Measurements from ENCODE around the gene SLC16A7.
"Not testable (repeated sequence)": the region's sequence is repeated elsewhere in the genome, so short reads cannot be mapped to it uniquely, and the experiment has no call there.

The SLC16A7 gene, protein sequence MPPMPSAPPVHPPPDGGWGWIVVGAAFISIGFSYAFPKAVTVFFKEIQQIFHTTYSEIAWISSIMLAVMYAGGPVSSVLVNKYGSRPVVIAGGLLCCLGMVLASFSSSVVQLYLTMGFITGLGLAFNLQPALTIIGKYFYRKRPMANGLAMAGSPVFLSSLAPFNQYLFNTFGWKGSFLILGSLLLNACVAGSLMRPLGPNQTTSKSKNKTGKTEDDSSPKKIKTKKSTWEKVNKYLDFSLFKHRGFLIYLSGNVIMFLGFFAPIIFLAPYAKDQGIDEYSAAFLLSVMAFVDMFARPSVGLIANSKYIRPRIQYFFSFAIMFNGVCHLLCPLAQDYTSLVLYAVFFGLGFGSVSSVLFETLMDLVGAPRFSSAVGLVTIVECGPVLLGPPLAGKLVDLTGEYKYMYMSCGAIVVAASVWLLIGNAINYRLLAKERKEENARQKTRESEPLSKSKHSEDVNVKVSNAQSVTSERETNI

DNA sequence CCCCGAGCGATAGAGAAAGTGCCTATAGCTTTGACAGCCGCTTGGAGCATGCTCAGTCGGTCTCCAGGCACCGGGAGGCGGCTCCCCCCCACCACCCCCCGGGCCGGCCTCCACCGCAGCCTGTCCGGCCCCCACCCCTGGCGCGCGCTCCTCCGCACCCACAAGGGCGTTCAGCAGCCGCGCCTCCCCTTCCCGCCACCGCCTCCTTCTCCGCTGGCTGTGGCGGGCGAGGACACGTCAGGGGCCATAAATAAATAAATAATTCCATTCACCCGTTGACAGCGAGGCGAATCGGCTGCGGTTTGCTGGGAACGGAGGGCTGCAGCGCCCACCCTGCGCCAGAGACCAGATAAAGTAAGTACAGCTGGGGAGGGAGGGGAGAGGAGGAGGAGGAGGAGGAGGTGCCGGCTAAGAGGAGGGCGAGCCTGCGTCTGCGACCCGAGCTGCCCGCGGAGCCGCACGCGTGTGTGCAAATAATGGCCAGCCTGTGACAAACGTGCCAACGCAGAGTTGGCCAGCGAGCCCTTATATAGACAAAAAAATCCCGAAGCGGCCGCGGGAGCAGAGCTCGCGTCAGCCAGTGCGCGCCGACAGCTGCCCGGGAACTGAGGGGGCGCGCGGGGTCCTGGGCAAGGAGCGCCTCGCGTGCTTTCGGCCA is at the start of gene SLC16A7:
TSS of gene SLC16A7 (plus strand) at position 147 of the 658 bp plus-strand sequence. CDS start 108,773 bp downstream, outside the sequence.
- peak; percentile 70 to 80 (median 74) for DNase-seq

DNA sequence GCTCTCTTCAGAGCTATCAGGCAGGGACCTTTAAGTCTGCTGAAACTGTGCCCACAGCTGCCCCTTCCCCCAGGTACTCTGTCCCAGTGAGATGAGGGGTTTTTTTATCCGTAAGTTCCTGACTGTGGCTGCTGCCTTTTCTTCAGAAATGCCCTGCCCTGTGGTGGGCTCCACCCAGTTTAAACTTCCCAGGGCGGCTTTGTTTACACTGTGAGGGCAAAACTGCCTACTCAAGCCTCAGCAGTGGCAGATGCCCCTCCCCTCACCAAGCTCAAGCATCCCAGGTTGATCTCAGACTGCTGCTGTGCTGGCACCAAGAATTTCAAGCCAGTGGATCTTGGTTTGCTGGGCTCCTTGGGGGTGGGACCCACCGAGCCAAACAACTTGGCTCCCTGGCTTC is 46.9 kb upstream of the SLC16A7 start:
- no peak for DNase-seq

DNA sequence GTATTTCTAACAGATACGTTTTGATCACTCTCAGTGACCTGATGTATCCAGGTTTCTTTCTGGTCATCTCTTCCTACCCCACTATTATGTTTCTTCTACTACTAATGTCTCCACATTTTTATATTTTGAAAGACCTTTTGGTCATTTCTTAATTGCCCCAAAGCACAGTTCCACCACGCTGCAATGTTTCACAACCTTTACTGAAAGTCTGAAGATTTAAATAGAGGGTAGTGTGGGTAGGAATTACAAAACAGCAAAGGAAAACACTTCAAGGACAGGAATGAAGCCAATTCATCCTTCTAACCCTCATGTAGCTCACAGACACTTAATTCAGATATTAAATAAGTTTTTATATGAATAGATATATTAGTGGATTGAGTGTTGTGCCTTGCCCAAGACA is 36.1 kb upstream of the SLC16A7 start:
- no peak for DNase-seq

DNA sequence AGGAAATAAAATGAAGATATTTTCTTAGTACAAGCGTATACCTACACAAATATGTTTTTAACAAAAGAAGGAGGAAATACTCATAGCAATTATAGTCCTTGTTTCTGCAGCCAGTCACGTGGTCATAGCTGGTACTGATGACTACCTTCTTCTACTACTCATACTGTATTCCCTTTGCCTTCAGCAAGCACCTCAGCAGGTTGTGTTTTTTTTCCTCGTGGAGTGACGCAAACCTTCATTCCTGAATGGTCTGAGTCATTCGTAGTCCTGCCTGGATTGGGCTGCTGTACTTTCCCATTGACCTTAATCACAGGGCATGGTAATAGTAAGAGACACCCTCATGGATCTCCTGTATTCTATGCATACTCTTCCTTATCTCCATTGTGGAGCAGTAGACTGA is 25.7 kb upstream of the SLC16A7 start:
- DNase-seq: no peak

DNA sequence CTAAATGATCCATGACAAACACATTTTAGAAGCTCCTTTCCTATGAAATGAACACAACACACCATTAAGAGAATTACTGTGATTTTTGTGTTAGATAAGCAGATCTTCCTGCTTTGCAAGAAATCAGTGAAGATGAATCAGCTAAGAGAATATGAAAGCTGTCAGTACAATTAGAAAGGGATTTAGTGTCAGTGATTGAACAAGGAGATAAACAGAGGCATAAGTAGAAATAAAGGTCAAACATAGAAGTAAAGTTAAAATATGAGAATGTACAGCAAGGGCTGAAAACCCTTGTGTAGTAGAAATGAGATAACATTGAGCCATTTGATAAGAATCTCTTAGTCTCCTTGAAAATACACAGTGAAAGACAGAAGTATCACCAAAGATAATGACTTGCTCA is 21.4 kb upstream of the SLC16A7 start:
- no peak for DNase-seq

DNA sequence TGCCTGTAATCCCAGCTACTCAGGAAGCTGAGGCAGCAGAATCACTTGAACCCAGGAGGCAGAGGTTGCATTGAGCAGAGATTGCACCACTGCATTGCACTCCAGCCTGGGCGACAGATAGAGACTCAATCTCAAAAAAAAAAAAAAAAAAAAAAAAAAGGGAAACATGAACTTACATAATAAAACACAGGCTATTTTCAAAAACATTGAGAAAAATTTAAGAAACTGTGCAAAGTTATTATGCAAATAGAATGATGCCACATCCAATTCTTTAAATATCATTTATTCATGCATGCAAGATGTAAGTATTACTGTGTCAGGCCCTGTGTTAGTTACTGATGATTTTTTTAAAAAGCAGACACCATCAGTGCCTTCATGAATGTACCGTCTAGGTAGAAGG is 20.0 kb upstream of the SLC16A7 start:
- DNase-seq: no peak

DNA sequence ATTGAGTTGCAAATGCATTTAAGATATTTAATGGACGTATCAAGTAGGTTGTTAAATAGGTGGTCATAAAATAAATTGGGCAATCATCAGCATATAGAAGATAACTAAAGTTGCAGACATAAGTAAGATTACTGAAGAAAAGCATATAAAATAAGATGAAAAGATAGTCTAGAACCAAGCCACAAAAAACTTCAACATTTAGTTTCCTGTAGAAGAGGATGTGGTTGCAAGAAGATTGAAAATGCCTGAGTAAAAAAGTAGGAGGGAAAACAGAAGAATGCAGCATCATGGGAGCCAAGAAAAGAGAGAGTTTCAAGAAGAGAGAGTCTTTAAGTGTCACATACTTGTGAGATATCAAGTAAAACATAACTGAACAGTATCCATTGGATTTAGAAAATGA is 17.6 kb upstream of the SLC16A7 start:
- peak in 3 of 6 experiments; percentile 50 to 57 (median 51) for DNase-seq

DNA sequence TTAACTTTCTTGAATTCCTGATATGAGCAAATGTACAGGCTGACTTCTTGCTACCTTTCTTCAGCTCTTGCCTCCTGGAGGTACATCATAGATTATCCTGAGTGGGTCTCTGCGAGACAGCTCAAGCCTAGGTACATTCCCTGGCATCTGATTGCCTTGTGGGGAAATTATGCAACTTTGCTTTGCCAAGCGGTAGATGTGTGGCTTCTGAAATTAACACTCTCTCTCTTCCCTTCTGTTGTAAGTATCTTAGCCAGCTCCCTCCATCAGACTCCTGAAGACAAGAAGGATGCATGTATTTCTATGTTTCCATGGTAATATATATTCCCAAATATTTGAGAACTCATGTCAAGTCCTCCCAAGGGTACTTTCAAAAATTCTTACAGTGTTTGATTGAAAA is 16.2 kb upstream of the SLC16A7 start:
- no peak for DNase-seq

DNA sequence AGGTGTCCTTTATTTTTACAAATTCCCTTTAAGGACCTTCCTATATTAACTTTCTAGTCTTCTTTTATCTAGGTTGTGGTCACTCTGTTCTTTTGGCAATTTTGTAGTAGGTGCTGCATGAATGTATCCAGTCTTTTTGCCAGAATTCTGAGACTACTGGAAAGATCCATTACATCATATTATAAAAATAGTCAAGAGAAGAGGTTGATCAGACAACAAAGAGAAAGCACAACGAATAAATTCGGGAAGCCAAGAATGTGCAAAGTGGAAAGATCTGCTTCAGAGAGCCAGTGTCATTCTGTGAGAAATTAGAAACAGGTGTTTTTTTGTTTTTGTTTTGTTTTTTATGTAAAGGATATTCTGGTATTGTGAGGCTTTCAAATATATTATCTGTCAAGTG is 15.8 kb upstream of the SLC16A7 start:
- DNase-seq: no peak

DNA sequence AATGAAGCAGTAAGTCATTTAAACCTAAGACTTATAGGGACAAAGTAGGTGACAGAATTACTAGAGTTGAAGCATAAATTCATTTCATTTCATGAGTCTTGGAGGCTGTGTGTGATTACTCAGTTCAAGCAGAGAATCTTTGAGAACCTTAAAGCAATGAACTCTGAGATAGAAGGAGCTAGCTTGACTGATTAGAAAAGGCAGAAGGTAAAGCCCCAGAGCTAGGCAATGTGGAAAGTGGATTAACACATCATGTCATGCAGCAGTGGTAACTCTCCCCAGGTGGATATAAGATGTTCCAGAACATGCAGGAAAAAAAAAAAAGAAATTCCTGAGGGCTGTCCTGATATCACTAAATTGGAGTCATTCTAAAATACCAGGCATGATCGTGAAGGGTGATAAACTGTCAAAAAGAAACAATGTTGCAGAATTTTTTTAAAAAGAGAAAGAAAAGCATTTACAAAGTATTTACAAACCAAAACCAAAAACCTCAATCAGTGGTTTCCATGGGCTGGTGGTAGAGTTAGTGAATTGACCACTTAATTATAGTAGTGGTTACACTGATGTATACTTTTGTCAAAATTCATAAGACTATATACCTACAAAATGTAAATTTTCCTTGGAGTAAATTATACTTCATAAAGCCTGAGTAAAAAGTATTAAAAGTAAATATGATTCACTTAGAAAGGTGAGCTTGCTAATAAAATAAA is 12.7 kb upstream of the SLC16A7 start:
- DNase-seq: no peak

DNA sequence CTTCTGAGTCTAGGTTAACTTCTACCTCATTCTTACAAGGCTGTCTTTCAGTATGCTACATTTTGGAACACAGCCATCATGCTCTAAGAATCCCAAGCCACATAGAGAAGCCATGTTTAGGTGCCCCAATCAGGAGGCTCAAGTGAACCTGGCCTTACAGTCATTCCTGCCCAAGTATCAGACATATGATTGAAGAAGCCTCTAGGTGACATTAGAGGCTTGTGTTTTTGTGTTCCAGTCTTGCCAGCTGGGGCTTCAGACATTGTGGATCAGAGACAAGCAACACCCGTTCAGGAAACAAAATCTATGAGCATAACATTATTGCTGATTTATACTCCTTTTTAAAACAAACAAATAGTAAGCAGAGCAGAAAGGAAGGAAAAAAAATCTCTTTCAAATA is 8.1 kb upstream of the SLC16A7 start:
- no peak for DNase-seq

DNA sequence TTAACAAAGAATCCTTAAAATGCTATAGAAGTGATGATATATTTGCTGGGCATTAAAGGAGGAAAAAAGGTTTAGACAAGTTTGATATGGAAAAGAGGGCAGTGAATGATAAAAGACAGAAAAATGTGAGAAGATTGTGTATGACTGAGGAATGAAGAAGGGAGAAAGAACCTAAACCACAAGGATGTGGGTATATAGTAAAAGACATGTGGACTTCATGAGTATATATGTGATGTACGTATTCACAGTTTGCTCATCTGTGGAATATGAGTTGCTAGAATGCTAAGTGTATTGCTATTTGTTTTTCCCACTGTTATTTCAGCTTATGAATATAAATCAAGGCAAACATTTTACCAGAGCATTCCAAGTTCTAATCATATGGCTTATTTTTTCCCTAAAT is 2.1 kb upstream of the SLC16A7 start:
- no peak for DNase-seq

DNA sequence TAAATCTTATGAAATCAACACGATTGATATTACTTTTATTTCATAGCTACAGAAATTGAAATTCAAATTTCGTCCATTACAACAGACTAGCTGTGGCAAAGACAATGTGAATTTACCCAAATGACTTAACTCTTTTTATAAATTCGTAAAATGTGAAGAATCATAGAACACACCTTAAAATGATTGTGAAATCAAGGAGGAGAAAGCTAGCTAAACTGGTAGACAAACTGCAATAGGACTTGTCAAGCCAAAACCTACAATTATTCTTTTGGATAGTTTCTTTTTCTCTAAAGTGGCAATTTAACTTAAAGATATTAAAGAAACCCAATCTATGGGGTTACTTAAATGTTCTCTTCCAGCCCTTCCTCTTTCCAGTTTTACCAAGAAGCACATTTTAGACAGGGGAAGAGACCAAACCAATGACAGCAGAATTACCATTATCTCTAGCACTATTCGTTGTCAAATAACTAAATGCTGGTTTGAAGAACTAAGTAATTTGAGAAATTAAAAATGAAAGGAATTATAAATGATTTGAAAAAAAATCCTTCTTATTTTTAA is 807 bp upstream of the SLC16A7 start:
- DNase-seq: peak in 1 of 6 experiments; percentile 27

DNA sequence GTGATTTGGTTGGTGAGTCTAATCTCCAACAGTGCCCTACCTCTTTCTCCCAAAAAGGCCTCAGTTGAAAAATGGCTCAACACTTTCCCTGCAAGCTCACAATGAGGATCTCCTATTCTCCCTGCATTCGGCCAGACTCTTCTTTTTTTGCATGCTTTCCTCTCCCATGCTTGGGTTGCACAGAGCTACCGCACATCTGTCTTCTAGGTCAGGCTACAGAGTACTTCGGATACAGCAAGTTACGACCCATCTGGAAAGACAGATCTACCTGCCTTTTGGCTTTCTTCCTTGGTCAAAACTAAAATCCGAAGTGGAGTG is 305 bp upstream of the SLC16A7 start:
- no peak for DNase-seq

DNA sequence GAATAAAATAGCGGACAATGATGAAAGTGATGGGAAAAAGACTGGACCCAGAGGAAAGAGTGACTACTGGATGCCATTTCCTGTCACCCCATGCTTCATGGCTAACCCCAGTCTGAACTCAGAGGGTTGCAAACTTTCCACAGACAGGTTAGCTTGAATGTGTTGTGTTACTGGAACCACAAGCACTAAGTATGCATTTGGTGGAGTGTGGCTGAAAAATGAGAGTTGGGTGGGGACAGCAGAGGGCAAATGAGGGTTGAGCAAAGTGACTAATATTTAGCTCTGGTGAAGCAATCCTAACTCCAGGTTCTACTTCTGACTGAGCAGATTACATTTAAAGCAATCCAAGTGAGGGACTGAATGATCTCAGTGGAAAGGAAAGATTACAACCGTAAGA is 1.6 kb downstream of the SLC16A7 start:
- DNase-seq: peak in 3 of 6 experiments; percentile 2 to 40 (median 7)

DNA sequence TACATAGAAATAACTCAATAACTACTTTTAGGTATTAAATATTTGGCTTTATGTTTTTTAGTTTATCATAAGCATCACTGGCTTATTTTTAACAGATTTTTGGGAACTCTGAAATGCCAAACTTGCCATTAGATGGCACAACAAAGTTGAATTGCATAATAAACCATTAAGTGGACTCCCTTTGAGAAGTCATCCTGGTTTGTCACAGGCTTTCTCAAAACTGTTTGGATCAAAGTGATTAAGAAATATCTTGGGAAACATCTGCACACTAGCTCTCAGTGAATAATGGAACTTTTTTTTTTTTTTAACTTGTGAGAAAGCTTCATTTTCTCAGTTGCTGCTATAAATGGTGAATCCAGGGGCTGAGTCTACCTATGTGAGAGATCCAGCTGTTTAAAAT is 4.3 kb downstream of the SLC16A7 start:
- no peak for DNase-seq

DNA sequence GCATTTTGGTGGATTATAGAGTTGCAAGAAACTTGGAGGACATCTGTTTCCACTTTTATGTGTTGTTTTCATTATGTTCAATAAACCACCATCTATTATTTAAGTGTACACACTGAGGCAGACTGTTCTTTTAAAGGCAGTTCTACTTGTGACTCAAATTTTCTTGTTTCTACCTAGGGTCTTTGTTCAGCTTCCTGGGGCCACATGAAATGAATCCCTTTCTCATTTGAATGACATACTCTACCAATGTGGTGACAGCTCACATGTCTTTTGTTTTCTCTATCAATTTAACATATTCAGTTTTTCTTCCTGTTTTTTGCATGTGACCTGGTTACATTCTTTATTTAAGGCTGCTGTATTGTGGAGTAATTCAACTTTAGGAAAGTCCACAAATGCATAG is 7.9 kb downstream of the SLC16A7 start:
- no peak for DNase-seq

DNA sequence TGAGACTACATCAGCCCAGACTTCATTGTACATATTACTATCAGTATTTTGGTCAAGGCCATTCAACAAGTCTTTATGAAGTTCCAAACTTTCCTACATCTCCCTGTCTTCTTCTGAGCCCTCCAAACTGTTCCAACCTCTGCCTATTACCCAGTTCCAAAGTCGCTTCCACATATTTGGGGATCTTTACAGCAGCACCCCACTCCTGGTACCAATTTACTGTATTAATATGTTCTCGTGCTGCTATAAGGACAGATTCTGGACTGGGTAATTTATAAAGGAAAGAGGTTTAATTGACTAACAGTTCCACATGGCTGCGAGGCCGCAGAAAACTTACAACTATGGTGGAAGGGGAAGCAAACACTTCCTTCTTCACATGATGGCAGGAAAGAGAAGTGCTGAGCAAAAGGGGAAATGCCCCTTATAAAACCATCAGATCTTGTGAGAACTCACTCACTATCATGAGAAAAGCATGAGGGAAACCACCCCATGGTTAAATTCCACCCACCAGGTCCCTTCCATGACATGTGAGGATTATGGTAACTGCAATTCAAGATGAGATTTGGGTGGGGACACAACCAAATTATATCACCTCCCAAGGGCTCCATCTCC is 17.1 kb downstream of the SLC16A7 start:
- DNase-seq: not testable (repeated sequence)

DNA sequence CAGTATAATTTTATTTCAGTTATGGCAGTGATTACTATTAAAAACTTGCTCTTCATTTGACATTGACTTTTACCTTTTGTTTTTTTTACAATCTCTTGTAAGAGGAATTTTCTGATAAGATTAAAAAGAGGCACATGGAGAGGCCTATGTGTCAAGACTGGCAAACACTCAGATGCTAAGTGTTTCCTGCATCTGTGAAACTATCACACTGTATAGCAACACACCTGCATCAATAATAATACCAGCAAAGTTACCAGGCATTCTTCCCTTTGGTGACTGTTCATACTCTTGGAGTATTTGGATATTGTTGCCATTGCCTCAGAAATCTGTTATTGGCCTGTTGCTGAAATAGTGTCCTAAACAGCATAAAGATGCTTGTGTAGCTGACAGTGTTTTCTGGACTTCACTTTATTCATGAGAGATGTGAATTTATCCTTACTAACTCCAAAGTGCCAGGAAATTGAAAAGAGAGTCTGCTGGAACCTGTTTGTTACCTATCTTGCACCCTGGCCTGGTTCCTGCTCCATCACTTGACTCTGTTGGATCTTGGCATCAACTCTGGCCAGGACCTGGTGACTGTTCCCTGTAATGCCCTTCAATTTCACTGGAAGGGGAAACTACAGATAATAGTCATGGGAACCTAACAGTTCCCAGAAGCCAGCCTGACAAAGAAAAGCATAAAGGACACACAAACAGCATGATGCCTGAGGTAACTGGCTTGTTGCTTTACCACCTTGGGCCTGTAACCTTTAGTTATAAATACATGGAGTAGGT is 19.8 kb downstream of the SLC16A7 start:
- DNase-seq: no peak

DNA sequence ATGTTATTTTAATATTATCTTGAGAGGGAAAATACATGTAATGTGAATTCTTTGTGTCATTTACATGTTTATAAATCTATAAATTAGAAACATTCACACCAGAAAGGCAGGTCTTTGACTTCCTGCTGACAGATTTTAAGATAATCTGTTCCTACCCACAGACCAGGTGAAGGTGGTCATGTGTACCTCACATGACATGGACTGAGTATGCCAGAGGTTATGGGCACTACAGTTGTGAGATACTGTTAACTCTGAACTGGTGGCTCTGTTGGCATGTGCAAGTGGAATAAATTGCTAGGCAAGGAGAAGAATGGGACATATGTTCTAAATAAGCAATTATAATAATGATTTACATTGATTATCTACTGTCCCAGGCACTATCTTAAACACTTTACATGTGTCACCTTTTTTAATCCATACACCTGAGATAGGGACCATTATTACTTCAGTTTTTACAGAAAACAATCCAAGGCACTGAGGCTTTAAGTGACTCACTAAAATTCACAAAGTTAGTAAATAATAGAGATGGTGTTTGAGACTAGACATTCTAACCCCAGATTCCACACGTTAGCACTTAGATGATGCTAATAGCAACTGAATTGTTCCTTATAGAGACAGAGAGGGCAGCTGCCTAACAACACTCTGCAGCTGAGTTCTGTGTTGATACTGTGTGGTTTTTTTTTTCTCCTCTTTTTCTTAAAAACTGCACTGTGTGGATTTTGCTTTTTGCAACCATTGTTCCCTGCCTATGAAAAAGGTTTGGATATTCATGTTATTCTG is 23.8 kb downstream of the SLC16A7 start:
- no peak for DNase-seq

DNA sequence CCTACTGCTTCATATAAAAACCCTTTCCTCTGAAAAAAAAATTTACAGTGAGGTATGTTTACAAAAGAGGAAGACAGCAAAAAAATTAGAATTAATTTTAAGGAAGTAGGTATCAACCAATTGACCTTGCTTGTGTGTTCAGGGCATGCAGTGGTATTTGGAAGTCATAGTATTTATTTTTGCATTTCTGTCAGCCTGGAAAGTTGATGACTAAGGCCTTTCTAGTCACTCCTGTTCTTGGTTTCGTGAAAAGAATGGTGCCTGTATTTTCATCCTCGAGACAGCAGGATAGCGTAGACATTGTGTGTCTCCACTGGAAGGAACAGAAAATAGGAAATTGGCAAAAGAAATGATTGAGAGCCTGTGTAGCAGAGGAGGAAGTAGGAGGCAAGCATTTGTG is 24.5 kb downstream of the SLC16A7 start:
- no peak for DNase-seq
